ENCODE measurements around the gene TBKBP1. TPM values are rescaled to one million over a fixed set of nuclear protein-coding genes. Genes with fewer than 3 reads are reported as not detected.

The TBKBP1 gene
- polyA plus RNA-seq, 2 of the 4 experiments (the other 2 are of a cell fraction) = 3.4 to 9.3 TPM

GRCh38 chr17:47649153-47649971, 44.6 kb upstream of the TBKBP1 start, which contains the start of gene KPNB1 (continued):
- TF ChIP-seq EHMT2 (IDR thresholded peaks at IDR 0.05; ENCODE audit: low read depth) = no peak
- TF ChIP-seq HOXB5 (CRISPR knock-in tag; IDR thresholded peaks at IDR 0.05) = peak; percentile 99
- TF ChIP-seq SREBF2 (IDR thresholded peaks at IDR 0.05) = no peak
- TF ChIP-seq ZNF302 (CRISPR knock-in tag; IDR thresholded peaks at IDR 0.05) = no peak
- peak; percentile 50; the same call in 1 of the 2 replicates for TF ChIP-seq GATA3 (IDR thresholded peaks at IDR 0.05; ENCODE audit: borderline replicate concordance)
- TF ChIP-seq NFE2L2 (conservative IDR thresholded peaks at IDR 0.05; ENCODE audit: low read length) = 0 out of 2 replicates have a peak, but pooled peaks have one; percentile 18
- TF ChIP-seq FOXS1 (CRISPR knock-in tag; IDR thresholded peaks at IDR 0.05) = peak; percentile 95
- TF ChIP-seq ZC3H11A (IDR thresholded peaks at IDR 0.05) = no peak
- TF ChIP-seq USF2 (IDR thresholded peaks at IDR 0.05) = no peak; the same call in 1 of the 2 replicates
- no peak for TF ChIP-seq NR3C1 (IDR thresholded peaks at IDR 0.05)
- TF ChIP-seq HES2 (IDR thresholded peaks at IDR 0.05) = no peak
- peak; percentile 7; the same call in 1 of the 2 replicates for TF ChIP-seq HDAC2 (IDR thresholded peaks at IDR 0.05)
- no peak; the same call in 1 of the 2 replicates for TF ChIP-seq RCOR1 (IDR thresholded peaks at IDR 0.05; ENCODE audit: low read depth, low read length)
- TF ChIP-seq JUN (IDR thresholded peaks at IDR 0.05) = peak; percentile 30 to 91; a peak in 4 of 5 replicates

GRCh38 chr17:47649972-47650524, 43.9 kb upstream of the TBKBP1 start:
- Histone ChIP-seq H3K4me2 (peak overlapping the region; percentile 47), H3K4me1 (peaks cover 44% of the 10 kb centered on the region), H3K4me3 (peak overlapping the region; percentile 51), H3K9me3 (no peaks in the 10 kb centered on the region), H3K27ac (peak overlapping the region; percentile 87 to 95)
- WGBS (ENCODE audit: missing lambda C conversion rate) = 3% methylated on average over 20 of the region's 48 CpGs
- FAIRE-seq = no peak
- TF ChIP-seq POLR2A (IDR thresholded peaks at IDR 0.05; ENCODE audit: low read length) = peak; percentile 49
- TF ChIP-seq BCL3 (IDR thresholded peaks at IDR 0.05) = peak; percentile 78; the same call in 2 of the 3 replicates
- TF ChIP-seq TP53 (CRISPR knock-in tag; IDR thresholded peaks at IDR 0.05) = no peak
- peak; percentile 34 to 63 for TF ChIP-seq JUN (IDR thresholded peaks at IDR 0.05)
- TF ChIP-seq PHF8 (IDR thresholded peaks at IDR 0.05; ENCODE audit: borderline replicate concordance, low read depth) = peak; percentile 35; the same call in 1 of the 2 replicates
- peak in 1 of 2 experiments; percentile 53 for DNase-seq (ENCODE audit: low read depth in 1 of 2, low spot score in 1 of 2)
- ChIA-PET CTCF (interaction anchor here (0.6 to 8.8 kb wide), 10 partner anchors 10 to 368 kb away, joined by 3 to 138 read pairs (median 6); no protein-coding TSS in a partner anchor), POLR2A (interaction anchor here (0.6 to 6.7 kb wide), 18 partner anchors 9 to 326 kb away, joined by 3 to 48 read pairs (median 5); partner anchors contain the start of genes EFCAB13, LRRC46, MRPL10 and SP2)
- peak; percentile 31 to 52 for ATAC-seq

- WGBS (ENCODE audit: missing lambda C conversion rate) = under 1% methylated on average over 19 of the region's 39 CpGs
- peak overlapping the region; percentile 51 for H3K4me3 ChIP-seq
- ChIA-PET CTCF (interaction anchor here (0.6 to 8.8 kb wide), 6 partner anchors 14 to 100 kb away, joined by 3 to 138 read pairs (median 4); no protein-coding TSS in a partner anchor), POLR2A (interaction anchor here (0.6 to 6.7 kb wide), 8 partner anchors 8 to 241 kb away, joined by 3 to 48 read pairs (median 10); partner anchors contain the start of genes LRRC46 and MRPL10)
- peak overlapping the region; percentile 87 to 95 for H3K27ac ChIP-seq
- peak overlapping the region; percentile 75 for H3K4me2 ChIP-seq
- ATAC-seq (peak; percentile 74), FAIRE-seq (no peak), DNase-seq (ENCODE audit: low read depth in 1 of 2, low spot score in 1 of 2) (peak; percentile 94 to 99)
- no peaks in the 10 kb centered on the region for H3K9me3 ChIP-seq
- peaks cover 46% of the 10 kb centered on the region for H3K4me1 ChIP-seq
- TF ChIP-seq ZFP36 (IDR thresholded peaks at IDR 0.05; ENCODE audit: borderline replicate concordance, partially characterized antibody) (no peak), CEBPB (IDR thresholded peaks at IDR 0.05) (no peak), CTCF (IDR thresholded peaks at IDR 0.05) (no peak), JUNB (IDR thresholded peaks at IDR 0.05) (no peak), ESRRA (IDR thresholded peaks at IDR 0.05; ENCODE audit: borderline replicate concordance, low read length) (no peak), MAX (IDR thresholded peaks at IDR 0.05) (peak; percentile 99), HOXB13 (CRISPR knock-in tag; IDR thresholded peaks at IDR 0.05; ENCODE audit: low read depth) (no peak), NFE2L2 (conservative IDR thresholded peaks at IDR 0.05; ENCODE audit: low read length) (no peak), EP300 (IDR thresholded peaks at IDR 0.05) (peak in 1 of 2 experiments; percentile 39; a peak in 1 of 5 replicates), RCOR1 (IDR thresholded peaks at IDR 0.05; ENCODE audit: low read depth, low read length) (no peak)
These were observed 43.1 kb upstream of the TBKBP1 start for GRCh38 chr17:47650525-47651522.

Data from A549 (cell line).